Astrocyte of the spinal cord (primary cell): ENCODE results near the gene ZNF407.
"Not testable (repeated sequence)": the region's sequence is repeated elsewhere in the genome, so short reads cannot be mapped to it uniquely, and the experiment has no call there.

Source experiments
- DNase-seq: peaks from one replicate; pipeline ENCODE4 v3.0.0; 2011; ENCODE audit warnings: low read depth, low spot score
- H3K4me3 ChIP-seq: 2 replicates; pipeline ENCODE4 v1.5.1; 2011; ENCODE audit warnings: low read depth, mild to moderate bottlenecking, low read length, moderate library complexity
- in situ Hi-C: cut with HindIII; loops from 2 replicates; pipeline ENCODE4 v1.10.0; 2017; ENCODE audit warnings: low sequenced_read_pairs
- TF ChIP-seq, protein P1 (sequence below): IDR thresholded peaks from 2 replicates; pipeline ENCODE4 v1.5.1; 2012; ENCODE audit warnings: low read depth, mild to moderate bottlenecking, low read length, inconsistent platforms

ZNF407 gene

DNA sequence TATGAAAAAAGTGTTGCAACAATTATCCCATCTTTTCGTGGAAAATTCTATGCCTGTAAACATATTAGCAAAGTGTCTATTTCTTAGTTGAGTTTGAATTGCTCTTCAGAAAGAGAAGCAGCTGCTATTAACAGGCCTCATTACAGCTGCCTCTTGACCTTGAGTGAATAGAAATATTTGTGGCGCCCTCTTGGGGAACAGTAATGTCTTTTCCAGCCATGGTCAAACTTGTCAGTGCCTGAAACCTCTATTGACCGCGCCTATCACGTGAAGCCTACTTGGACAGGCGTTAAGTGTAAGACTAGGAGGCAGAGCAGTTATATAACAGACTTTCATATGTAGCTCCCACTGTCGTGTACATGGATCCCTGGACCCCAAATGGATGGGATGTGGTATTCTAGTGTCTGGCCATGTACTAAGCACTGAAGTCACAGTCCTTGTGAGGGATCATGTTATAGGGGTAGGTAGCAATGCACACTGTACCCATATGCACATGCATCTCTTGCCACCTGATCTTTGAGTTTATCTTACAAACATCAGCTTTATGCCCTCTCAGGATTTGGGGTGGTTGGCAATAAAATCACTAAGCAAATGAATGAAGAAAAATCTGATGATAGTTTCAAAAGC is 366.3 kb downstream of the ZNF407 start:
- no peak overlapping the region for H3K4me3 ChIP-seq
- TF ChIP-seq, protein P1, sequence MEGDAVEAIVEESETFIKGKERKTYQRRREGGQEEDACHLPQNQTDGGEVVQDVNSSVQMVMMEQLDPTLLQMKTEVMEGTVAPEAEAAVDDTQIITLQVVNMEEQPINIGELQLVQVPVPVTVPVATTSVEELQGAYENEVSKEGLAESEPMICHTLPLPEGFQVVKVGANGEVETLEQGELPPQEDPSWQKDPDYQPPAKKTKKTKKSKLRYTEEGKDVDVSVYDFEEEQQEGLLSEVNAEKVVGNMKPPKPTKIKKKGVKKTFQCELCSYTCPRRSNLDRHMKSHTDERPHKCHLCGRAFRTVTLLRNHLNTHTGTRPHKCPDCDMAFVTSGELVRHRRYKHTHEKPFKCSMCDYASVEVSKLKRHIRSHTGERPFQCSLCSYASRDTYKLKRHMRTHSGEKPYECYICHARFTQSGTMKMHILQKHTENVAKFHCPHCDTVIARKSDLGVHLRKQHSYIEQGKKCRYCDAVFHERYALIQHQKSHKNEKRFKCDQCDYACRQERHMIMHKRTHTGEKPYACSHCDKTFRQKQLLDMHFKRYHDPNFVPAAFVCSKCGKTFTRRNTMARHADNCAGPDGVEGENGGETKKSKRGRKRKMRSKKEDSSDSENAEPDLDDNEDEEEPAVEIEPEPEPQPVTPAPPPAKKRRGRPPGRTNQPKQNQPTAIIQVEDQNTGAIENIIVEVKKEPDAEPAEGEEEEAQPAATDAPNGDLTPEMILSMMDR: peak; percentile 51
- DNase-seq: peak; percentile 65
- in situ Hi-C loops: no loop called here

GRCh38 chr18:74965682-74966081 is 368.0 kb downstream of the ZNF407 start:
- in situ Hi-C loops: no loop called here
- TF ChIP-seq, protein P1: no peak
- H3K4me3 ChIP-seq: no peak overlapping the region
- no peak for DNase-seq

DNA sequence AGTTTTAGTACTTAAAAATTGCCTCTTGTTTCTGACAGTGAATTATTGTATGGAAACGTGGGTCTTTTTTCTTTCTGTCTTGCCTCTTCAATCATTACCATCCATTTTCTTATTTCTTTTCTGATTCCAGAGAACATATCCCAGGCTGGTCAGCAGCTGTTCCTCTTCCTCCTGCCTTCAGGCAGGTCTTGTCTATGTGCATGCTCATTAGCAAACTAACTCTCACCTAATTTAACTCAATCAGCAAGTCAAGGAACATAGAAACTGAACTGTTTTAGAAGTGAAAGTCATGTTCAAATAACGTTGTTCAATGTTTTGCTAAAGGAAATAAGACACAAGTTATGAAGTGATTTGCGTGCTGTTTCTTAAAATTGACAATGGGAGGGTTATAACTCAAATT is 369.8 kb downstream of the ZNF407 start:
- in situ Hi-C loops: no loop called here
- DNase-seq: no peak
- H3K4me3 ChIP-seq: no peak overlapping the region
- TF ChIP-seq, protein P1: no peak

- H3K4me3 ChIP-seq: no peak overlapping the region
- in situ Hi-C loops: no loop called here
- DNase-seq: no peak
- TF ChIP-seq, protein P1: no peak
Observed at GRCh38 chr18:74967979-74968378, 370.3 kb downstream of the ZNF407 start.

GRCh38 chr18:74971358-74971757 is 373.7 kb downstream of the ZNF407 start:
- H3K4me3 ChIP-seq, DNase-seq, in situ Hi-C loops: not testable (repeated sequence)

DNA sequence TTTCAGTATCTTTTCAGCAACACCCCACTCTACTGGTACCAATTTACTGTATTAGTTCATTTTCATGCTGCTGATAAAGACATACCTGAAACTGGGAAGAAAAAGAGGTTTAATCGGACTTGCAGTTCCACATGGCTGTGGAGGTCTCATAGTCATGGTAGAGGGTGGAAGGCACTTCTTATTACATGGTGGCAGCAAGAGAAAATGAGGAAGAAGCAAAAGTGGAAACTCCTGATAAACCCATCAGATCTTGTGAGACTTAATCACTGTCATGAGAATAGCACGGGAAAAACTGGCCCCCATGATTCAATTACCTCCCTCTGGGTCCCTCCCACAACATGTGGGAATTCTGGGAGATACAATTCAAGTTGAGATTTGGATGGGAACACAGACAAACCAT is 374.1 kb downstream of the ZNF407 start:
- in situ Hi-C loops, H3K4me3 ChIP-seq, DNase-seq: not testable (repeated sequence)

- no peak overlapping the region for H3K4me3 ChIP-seq
- no peak for DNase-seq
- TF ChIP-seq, protein P1: no peak
- in situ Hi-C loops: no loop called here
Observed at GRCh38 chr18:74972354-74972753, 374.7 kb downstream of the ZNF407 start.

GRCh38 chr18:74975001-74975400 is 377.3 kb downstream of the ZNF407 start:
- in situ Hi-C loops: no loop called here
- TF ChIP-seq, protein P1: no peak

More at GRCh38 chr18:74975001-74975400, 377.3 kb downstream of the ZNF407 start:
- DNase-seq: no peak
- no peak overlapping the region for H3K4me3 ChIP-seq
